Measurements from ENCODE around the gene CAMTA1.

DNA sequence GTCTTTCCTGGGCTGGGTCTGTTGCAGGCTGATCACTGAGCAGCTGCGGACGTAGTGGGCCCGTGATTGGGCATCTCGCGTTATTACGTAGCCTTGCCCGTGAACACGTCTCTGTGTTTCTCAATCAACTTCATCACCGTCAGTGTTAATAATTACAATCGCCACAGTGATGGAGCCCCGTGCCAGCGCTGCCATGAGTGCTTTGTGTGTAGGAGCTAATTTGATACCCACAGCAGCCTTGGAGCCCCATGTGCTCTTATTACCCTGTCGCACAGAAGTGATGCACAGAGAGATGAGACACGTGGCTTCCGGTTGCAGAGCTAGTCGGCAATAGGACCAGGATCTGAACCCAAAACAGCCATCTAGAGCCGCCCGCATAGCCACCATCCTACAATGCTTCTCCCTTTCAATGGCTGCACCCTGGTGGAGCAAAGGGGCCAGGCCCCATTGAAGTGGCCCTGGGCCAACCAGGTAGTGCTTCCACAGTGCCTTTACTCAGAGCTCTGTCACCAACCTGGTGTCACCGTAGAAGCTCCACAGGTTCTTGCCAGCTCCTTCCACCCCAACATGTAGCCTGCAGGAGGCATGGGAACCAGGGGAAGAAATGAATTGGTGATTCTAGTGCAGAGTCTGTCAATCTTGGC is 587.3 kb downstream of the CAMTA1 start:
- TF ChIP-seq FOSL2 (IDR thresholded peaks at IDR 0.05; ENCODE audit: borderline replicate concordance, low read depth) (no peak), POLR2AphosphoS5 (IDR thresholded peaks at IDR 0.05; ENCODE audit: low read depth, low read length) (no peak), NRF1 (IDR thresholded peaks at IDR 0.05; ENCODE audit: low read depth, low read length) (no peak), EP300 (IDR thresholded peaks at IDR 0.05; ENCODE audit: borderline replicate concordance in 1 of 2, low read depth in 1 of 2, low read length in 1 of 2) (no peak), RAD21 (IDR thresholded peaks at IDR 0.05; ENCODE audit: low read length) (no peak), FOXM1 (IDR thresholded peaks at IDR 0.05; ENCODE audit: low read depth) (no peak), MXI1 (IDR thresholded peaks at IDR 0.05; ENCODE audit: low read depth, low read length) (no peak), CHD2 (IDR thresholded peaks at IDR 0.05; ENCODE audit: low read length, partially characterized antibody) (no peak), GABPA (IDR thresholded peaks at IDR 0.05; ENCODE audit: low read depth) (no peak), NFIC (IDR thresholded peaks at IDR 0.05; ENCODE audit: borderline replicate concordance) (no peak), TAF1 (IDR thresholded peaks at IDR 0.05; ENCODE audit: borderline replicate concordance, low read depth, low read length) (no peak)
- TF ChIP-seq, protein P1, sequence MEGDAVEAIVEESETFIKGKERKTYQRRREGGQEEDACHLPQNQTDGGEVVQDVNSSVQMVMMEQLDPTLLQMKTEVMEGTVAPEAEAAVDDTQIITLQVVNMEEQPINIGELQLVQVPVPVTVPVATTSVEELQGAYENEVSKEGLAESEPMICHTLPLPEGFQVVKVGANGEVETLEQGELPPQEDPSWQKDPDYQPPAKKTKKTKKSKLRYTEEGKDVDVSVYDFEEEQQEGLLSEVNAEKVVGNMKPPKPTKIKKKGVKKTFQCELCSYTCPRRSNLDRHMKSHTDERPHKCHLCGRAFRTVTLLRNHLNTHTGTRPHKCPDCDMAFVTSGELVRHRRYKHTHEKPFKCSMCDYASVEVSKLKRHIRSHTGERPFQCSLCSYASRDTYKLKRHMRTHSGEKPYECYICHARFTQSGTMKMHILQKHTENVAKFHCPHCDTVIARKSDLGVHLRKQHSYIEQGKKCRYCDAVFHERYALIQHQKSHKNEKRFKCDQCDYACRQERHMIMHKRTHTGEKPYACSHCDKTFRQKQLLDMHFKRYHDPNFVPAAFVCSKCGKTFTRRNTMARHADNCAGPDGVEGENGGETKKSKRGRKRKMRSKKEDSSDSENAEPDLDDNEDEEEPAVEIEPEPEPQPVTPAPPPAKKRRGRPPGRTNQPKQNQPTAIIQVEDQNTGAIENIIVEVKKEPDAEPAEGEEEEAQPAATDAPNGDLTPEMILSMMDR (IDR thresholded peaks at IDR 0.05) = no peak
- TF ChIP-seq, protein P2, sequence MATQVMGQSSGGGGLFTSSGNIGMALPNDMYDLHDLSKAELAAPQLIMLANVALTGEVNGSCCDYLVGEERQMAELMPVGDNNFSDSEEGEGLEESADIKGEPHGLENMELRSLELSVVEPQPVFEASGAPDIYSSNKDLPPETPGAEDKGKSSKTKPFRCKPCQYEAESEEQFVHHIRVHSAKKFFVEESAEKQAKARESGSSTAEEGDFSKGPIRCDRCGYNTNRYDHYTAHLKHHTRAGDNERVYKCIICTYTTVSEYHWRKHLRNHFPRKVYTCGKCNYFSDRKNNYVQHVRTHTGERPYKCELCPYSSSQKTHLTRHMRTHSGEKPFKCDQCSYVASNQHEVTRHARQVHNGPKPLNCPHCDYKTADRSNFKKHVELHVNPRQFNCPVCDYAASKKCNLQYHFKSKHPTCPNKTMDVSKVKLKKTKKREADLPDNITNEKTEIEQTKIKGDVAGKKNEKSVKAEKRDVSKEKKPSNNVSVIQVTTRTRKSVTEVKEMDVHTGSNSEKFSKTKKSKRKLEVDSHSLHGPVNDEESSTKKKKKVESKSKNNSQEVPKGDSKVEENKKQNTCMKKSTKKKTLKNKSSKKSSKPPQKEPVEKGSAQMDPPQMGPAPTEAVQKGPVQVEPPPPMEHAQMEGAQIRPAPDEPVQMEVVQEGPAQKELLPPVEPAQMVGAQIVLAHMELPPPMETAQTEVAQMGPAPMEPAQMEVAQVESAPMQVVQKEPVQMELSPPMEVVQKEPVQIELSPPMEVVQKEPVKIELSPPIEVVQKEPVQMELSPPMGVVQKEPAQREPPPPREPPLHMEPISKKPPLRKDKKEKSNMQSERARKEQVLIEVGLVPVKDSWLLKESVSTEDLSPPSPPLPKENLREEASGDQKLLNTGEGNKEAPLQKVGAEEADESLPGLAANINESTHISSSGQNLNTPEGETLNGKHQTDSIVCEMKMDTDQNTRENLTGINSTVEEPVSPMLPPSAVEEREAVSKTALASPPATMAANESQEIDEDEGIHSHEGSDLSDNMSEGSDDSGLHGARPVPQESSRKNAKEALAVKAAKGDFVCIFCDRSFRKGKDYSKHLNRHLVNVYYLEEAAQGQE (IDR thresholded peaks at IDR 0.05; ENCODE audit: low read depth, low read length) = no peak
- TF ChIP-seq, protein P3, sequence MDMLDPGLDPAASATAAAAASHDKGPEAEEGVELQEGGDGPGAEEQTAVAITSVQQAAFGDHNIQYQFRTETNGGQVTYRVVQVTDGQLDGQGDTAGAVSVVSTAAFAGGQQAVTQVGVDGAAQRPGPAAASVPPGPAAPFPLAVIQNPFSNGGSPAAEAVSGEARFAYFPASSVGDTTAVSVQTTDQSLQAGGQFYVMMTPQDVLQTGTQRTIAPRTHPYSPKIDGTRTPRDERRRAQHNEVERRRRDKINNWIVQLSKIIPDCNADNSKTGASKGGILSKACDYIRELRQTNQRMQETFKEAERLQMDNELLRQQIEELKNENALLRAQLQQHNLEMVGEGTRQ (IDR thresholded peaks at IDR 0.05; ENCODE audit: borderline replicate concordance, low read depth, low read length) = no peak
